HL-60/S4 (cell line): ENCODE measurements around the gene PCDHGA5.
"Not testable (repeated sequence)": the region's sequence is repeated elsewhere in the genome, so short reads cannot be mapped to it uniquely, and the experiment has no call there.

Source experiments
- in situ Hi-C: fragments of 300-500 bp; cut with MboI; formaldehyde crosslinking; loops from 2 replicates; pipeline ENCODE4 v1.14.3; 2022; ENCODE audit warnings: low sequenced_read_pairs

The PCDHGA5 gene

DNA sequence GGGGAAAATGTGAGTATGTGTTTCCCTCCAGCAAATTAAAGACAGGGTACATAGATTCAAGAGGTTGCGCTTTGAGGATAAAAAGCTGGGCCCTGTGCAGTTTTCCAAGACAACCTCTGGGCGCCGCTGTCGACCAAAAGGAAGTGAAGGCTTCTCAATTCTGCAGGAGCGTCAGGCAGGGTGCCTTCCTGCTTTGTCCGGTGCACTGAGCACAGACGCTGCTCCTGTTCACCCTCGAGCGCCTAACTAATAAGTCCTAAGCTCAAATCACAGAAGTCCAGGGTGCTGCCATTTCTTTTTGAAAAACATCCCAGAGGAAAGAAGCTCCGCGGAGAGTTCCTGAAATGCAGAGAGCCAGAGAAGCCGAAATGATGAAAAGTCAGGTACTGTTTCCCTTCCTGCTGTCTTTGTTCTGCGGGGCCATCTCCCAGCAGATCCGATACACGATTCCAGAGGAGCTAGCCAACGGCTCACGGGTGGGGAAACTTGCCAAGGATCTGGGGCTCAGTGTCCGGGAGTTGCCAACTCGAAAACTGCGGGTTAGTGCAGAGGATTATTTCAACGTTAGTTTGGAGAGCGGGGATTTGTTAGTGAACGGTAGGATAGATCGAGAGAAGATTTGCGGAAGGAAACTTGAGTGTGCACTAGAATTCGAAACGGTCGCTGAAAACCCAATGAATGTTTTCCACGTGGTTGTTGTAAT, 13.9 kb upstream of the PCDHGA5 start, which contains the start of gene PCDHGB1:
TSS of gene PCDHGB1 (plus strand) at position 183 of the 703 bp plus-strand sequence. CDS start at position 345, 162 bp downstream.
- in situ Hi-C loops, result no loop called here

DNA sequence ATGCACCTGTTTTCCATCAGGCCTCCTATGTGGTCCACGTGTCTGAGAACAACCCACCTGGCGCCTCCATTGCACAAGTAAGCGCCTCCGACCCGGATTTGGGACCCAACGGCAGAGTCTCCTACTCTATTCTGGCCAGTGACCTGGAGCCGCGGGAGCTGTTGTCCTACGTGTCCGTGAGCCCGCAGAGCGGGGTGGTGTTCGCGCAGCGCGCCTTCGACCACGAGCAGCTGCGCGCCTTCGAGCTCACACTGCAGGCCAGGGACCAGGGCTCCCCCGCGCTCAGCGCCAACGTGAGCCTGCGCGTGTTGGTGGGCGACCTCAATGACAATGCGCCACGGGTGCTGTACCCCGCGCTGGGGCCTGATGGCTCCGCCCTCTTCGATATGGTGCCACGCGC, 12.4 kb upstream of the PCDHGA5 start:
- in situ Hi-C loops, result no loop called here

DNA sequence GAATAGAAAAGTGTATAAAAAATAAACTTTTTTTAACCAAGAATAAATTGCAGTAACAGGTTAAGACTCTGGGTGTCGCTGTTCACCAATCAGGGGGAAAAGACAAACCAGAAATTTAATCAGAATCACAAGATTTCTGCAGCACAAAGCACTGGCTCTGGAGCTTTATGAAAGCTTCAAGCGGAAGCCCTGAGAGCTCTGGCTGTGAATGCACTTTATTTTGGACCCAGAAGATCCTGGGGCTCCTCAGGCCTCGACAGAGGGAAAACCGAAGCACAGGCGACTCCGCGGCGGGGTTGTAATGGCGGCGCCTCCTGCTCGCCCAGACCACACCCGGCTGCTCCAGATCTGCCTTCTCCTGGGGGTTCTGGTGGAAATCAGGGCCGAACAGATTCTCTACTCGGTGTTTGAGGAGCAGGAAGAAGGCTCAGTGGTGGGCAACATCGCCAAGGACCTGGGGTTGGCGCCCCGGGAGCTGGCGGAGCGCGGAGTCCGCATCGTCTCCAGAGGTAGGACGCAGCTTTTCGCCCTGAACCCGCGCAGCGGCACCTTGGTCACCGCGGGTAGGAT, 9.0 kb upstream of the PCDHGA5 start, which contains the start of gene PCDHGA4:
TSS of gene PCDHGA4 (plus strand) at position 122 of the 570 bp plus-strand sequence. CDS start at position 209, 87 bp downstream.
- in situ Hi-C loops, result no loop called here

DNA sequence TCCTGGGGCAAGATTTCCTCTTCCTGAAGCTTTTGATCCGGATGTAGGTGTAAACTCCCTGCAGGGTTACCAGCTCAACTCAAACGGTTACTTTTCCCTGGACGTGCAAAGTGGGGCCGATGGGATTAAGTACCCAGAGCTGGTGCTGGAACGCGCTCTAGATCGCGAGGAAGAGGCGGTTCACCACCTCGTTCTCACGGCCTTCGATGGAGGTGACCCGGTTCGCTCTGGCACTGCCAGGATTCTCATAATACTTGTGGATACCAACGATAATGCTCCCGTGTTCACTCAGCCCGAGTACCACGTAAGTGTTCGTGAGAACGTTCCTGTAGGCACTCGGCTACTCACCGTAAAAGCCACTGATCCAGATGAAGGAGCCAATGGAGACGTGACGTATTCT, 8.3 kb upstream of the PCDHGA5 start:
- in situ Hi-C loops, result no loop called here

DNA sequence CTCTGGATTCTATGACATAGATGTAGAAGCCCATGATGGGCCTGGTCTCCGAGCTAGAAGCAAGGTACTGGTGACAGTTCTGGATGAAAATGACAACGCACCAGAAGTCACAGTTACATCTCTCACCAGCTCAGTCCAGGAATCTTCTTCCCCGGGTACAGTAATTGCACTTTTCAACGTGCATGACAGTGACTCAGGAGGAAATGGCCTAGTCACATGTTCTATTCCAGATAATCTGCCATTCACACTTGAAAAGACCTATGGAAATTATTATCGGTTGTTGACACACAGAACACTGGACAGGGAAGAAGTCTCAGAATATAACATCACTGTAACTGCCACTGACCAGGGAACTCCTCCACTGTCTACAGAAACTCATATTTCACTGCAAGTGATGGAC, 7.8 kb upstream of the PCDHGA5 start:
- in situ Hi-C loops, result no loop called here

DNA sequence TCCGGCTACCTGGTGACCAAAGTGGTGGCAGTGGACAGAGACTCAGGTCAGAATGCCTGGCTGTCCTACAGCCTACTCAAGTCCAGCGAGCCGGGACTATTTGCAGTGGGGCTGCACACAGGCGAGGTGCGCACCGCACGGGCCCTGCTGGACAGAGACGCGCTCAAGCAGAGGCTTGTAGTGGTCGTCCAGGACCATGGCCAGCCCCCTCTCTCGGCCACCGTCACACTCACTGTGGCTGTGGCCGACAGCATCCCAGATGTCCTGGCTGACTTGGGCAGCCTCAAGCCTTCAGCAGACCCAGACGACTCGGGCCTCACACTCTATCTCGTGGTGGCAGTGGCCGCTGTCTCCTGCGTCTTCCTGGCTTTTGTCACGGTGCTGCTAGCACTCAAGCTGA, 7.0 kb upstream of the PCDHGA5 start:
- in situ Hi-C loops, result no loop called here

DNA sequence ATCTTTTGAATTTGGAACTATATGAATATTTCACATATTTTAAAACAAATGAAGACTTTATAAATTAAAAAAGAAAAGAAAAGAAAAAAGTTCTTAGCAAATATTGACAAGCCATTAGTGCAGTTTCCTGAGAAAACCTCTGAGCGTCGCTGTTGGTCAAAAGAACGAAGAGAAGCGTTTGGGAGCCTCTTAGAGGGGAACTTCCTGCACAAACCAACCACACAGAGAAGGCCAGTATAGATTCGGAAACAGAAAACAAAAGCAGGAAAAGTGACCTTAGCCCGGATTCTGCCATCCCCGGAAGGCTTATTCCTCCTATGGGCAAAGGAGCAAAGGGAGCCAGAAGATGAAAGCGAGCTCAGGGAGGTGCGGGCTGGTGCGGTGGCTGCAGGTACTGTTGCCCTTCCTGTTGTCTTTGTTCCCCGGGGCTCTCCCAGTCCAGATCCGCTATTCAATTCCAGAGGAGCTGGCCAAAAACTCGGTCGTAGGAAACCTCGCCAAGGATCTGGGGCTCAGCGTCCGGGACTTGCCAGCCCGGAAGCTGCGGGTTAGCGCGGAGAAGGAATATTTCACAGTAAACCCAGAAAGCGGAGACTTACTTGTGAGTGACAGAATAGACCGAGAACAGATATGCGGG, 4.1 kb upstream of the PCDHGA5 start, which contains the start of gene PCDHGB2:
TSS of gene PCDHGB2 (plus strand) at position 205 of the 637 bp plus-strand sequence. CDS start at position 347, 142 bp downstream.
- in situ Hi-C loops, result no loop called here

DNA sequence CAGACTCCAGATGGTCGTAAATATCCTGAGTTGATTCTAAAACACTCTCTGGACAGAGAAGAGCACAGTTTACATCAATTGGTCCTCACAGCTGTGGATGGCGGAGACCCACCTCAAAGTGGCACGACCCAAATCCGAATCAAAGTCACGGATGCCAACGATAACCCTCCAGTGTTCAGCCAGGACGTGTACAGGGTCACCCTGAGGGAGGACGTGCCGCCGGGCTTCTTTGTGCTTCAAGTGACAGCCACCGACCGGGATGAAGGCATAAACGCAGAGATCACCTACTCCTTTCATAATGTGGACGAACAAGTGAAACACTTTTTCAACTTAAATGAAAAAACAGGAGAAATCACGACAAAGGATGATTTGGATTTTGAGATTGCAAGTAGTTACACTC, 3.3 kb upstream of the PCDHGA5 start:
- in situ Hi-C loops, result no loop called here

DNA sequence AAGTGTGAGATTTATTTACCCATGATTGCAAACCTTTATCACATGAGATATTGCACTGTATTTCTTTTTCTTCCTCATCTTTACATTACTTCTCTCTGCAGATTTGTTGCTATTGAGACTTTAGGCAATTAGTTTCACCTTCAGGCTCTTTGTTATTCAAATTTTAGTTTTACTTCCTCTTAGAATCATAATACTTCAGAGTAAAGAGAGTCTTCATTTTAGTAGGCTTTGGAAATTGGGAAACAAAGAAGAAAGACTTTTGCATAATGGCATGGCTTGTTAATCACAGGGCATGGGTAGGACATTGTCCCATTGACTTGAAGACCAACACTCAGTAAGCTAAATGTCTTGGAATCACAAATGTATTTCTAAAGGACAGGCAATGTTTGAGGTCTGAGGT, 1.2 kb upstream of the PCDHGA5 start:
- in situ Hi-C loops, result no loop called here

DNA sequence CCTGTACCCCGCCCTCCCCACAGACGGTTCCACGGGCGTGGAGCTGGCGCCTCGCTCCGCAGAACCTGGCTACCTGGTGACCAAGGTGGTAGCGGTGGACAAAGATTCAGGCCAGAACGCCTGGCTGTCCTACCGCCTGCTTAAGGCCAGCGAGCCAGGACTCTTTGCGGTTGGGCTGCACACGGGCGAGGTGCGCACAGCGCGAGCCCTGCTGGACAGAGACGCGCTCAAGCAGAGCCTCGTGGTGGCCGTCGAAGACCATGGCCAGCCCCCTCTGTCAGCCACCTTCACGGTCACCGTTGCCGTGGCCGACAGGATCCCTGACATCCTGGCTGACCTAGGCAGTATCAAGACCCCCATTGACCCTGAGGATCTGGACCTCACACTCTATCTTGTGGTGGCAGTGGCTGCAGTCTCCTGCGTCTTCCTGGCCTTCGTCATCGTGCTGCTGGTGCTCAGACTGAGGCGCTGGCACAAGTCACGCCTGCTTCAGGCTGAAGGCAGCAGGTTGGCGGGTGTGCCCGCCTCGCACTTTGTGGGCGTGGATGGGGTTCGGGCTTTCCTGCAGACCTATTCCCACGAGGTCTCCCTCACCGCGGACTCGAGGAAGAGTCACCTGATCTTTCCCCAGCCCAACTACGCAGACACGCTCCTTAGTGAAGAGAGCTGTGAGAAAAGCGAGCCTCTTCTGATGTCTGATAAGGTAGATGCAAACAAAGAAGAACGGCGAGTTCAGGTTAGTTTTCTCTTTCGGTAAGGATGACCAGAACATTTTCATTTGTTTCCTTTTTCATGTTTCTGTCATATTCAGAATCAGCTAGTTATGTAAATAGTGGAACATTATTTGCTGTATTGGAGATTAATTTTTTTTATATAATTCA, 2.3 kb downstream of the PCDHGA5 start:
- in situ Hi-C loops, result no loop called here

DNA sequence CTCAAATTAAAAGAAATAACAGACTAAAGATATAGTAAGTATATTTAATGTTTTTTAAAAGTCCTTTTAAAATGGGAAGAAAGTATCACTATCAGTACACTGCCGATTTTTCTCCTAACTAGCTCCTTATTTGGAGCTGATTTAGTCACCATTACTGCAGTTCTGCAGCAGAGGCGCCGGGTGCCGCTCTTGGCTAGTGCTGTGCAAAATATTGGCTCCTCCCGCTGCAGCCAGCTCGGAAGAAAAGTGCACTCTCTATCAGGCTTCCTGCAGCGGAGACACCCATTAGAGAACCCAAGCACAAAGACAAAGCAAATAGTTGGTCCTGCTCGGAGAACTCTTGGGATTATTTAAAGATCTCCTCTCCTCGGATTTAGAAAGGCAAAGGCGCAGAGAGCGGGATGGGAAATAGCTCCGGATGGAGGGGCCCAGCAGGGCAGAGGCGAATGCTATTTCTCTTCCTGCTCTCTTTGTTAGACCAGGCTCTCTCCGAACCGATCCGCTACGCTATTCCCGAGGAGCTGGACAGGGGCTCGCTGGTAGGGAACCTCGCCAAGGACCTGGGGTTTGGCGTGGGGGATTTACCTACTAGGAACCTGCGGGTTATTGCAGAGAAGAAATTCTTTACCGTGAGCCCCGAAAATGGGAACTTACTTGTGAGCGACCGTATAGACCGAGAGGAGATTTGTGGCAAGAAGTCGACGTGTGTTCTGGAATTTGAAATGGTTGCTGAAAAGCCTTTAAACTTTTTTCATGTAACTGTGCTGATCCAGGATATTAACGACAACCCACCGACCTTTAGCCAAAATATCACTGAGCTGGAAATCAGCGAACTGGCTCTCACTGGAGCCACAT, 6.3 kb downstream of the PCDHGA5 start, which contains the start of gene PCDHGB3:
TSS of gene PCDHGB3 (plus strand) at position 249 of the 855 bp plus-strand sequence. CDS start at position 402, 153 bp downstream.
- in situ Hi-C loops, result no loop called here

DNA sequence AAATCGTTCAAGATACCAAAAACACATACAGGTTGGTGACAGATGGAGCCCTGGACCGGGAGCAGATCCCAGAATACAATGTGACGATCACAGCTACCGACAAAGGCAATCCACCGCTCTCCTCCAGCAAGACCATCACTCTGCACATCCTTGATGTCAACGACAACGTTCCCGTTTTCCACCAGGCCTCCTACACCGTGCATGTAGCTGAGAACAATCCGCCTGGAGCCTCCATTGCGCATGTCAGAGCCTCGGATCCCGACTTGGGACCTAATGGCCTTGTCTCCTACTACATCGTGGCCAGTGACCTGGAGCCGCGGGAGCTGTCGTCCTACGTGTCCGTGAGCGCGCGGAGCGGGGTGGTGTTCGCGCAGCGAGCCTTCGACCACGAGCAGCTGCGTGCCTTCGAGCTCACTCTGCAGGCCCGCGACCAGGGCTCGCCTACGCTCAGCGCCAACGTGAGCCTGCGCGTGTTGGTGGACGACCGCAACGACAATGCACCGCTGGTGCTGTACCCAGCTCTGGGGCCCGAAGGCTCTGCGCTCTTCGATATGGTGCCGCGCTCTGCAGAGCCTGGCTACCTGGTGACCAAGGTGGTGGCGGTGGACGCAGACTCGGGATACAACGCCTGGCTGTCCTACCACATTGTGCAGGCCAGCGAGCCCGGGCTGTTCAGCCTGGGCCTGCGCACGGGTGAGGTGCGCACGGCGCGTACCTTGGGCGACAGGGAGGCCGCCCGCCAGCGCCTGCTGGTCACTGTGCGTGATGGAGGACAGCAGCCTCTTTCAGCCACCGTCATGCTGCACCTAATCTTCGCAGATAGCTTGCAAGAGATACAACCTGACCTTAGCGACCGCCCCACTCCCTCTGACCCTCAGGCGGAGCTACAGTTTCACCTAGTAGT, 7.9 kb downstream of the PCDHGA5 start:
- in situ Hi-C loops, result no loop called here

DNA sequence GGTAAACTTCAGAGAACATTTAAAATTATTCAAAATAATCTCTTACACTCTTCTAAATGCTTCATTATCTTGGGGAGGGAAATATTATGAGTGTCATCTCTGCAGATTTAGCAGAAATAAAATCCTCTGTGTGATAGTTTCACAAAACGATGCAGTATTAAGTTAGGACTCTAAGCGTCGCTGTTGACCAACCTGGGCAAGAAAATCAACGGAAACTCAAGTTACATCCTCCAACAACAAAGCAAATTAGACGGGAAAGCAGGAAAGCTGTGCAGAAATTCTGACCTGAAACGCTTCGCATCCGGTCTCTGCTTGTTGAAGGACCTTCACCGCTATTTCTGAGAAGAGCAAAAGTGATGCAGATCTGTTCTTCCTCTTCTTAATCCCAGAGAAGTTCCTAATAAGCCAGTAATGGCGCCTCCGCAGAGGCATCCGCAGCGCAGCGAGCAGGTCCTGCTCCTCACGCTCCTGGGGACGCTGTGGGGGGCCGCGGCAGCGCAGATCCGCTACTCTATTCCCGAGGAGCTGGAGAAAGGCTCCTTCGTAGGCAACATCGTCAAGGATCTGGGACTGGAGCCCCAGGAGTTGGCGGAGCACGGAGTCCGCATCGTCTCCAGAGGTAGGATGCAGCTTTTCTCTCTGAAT, 9.8 kb downstream of the PCDHGA5 start, which contains the start of gene PCDHGA6:
TSS of gene PCDHGA6 (plus strand) at position 219 of the 645 bp plus-strand sequence. CDS start at position 412, 193 bp downstream.
- in situ Hi-C loops, result no loop called here

DNA sequence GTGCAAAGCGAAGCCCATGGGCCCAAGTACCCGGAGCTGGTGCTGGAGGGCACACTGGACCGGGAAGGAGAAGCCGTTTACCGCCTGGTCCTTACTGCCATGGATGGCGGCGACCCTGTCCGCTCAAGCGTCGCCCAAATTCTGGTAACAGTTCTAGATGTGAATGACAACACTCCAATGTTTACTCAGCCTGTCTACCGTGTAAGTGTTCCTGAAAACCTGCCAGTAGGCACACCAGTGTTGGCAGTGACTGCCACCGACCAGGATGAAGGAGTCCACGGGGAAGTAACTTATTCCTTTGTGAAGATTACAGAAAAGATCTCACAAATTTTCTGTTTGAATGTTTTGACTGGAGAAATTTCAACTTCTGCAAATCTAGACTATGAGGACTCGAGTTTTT, 10.7 kb downstream of the PCDHGA5 start:
- in situ Hi-C loops, result no loop called here

DNA sequence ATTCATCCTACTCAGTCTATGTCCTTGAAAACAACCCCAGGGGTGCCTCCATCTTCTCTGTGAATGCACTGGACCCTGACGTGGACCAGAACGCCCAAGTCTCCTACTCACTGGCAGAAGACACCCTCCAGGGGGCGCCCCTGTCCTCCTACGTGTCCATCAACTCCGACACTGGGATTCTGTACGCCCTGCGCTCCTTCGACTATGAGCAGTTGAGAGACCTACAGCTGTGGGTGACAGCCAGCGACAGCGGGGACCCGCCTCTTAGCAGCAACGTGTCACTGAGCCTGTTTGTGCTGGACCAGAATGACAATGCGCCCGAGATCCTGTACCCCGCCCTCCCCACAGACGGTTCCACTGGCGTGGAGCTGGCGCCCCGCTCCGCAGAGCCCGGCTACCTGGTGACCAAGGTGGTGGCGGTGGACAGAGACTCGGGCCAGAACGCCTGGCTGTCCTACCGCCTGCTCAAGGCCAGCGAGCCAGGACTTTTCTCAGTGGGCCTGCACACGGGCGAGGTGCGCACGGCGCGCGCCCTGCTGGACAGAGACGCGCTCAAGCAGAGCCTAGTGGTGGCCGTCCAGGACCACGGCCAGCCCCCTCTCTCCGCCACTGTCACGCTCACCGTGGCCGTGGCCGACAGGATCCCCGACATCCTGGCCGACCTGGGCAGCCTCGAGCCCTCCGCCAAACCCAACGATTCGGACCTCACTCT, 11.6 kb downstream of the PCDHGA5 start:
- in situ Hi-C loops, result not testable (repeated sequence)

DNA sequence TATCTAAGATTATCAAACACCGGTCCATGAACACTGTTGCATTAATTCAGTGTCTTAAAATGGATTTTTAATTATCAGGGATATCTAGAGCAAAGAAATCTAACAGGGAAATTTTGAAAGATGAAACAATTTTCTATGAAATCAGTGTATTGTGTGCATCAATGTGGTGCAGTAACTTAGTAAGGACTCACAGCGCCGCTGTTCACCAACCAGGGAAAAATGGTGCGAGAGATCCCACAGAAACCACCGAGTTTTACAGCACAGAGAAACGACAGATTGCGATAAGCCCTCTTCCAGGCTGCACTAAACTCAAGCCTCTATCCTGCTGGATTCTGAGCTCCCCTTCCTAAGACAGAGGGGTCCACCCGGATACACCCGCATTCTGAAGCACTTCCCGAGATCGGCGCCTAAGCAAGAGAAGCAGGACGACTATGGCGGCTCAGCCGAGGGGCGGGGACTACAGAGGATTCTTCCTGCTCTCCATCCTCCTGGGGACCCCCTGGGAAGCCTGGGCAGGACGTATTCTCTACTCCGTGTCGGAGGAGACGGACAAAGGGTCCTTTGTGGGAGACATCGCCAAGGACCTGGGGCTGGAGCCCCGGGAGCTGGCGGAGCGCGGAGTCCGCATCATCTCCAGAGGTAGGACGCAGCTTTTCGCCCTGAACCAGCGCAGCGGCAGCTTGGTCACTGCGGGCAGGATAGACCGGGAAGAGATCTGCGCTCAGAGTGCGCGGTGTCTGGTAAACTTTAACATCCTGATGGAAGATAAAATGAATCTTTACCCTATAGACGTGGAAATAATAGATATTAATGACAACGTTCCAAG, 18.7 kb downstream of the PCDHGA5 start, which contains the start of gene PCDHGA7:
TSS of gene PCDHGA7 (plus strand) at position 274 of the 826 bp plus-strand sequence. CDS start at position 432, 158 bp downstream.
- in situ Hi-C loops, result no loop called here

DNA sequence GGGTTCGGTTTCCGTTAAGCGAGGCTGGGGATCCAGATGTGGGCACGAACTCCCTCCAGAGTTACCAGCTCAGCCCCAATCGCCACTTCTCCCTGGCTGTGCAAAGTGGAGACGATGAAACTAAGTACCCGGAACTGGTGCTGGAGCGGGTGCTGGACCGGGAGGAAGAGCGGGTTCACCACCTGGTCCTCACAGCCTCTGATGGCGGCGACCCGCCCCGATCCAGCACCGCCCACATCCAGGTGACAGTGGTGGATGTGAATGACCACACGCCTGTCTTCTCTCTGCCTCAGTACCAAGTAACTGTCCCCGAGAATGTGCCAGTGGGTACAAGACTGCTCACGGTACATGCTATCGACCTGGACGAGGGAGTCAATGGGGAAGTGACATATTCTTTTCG, 19.4 kb downstream of the PCDHGA5 start:
- in situ Hi-C loops, result no loop called here
